Large intestine (tissue), 3 donors: Measurements from ENCODE around the gene NRG3. TPM values are rescaled to one million over a fixed set of nuclear protein-coding genes. Genes with fewer than 3 reads are reported as not detected.

Experiments used
- DNase-seq, 2 donors: peaks; one replicate each; pipeline versions ENCODE4 v3.0.0 to v3.0.0-alpha.2; 2013
- H3K27ac ChIP-seq: one replicate; pipeline ENCODE4 v1.5.1; 2013; ENCODE audit warnings: low read length
- H3K27me3 ChIP-seq: 2 replicates; pipeline ENCODE4 v1.6.1; 2013; ENCODE audit warnings: low read length; ENCODE audit not compliant: control insufficient read depth, insufficient read depth
- H3K36me3 ChIP-seq: 2 replicates; pipeline ENCODE4 v1.6.1; 2013; ENCODE audit warnings: low read length; ENCODE audit not compliant: control insufficient read depth, insufficient read depth
- H3K4me1 ChIP-seq: one replicate; pipeline ENCODE4 v1.6.1; 2013; ENCODE audit warnings: low read length; ENCODE audit not compliant: control insufficient read depth, insufficient read depth
- H3K4me3 ChIP-seq: one replicate; pipeline ENCODE4 v1.5.1; 2013; ENCODE audit warnings: low read length
- H3K9me3 ChIP-seq: one replicate; pipeline ENCODE4 v1.6.1; 2013; ENCODE audit warnings: mild to moderate bottlenecking, low read depth, low read length, moderate library complexity; ENCODE audit not compliant: control insufficient read depth
- WGBS: methylation state at CpG from one replicate; pipeline ENCODE4 v1.1.5; 2013; ENCODE audit warnings: low lambda C conversion rate; ENCODE audit not compliant: insufficient coverage; 5-methylcytosine and 5-hydroxymethylcytosine counted together
- polyA plus RNA-seq: library from polyadenylated mRNA; unstranded; fragments of 120-200 nt; gene quantifications from one replicate; pipeline ENCODE4 v1.2.1, GENCODE V29; 2013

The NRG3 gene
- polyA plus RNA-seq, 1 donor = 0.96 TPM

GRCh38 chr10:81911328-81911727, 36.3 kb downstream of the NRG3 start:
- Histone ChIP-seq H3K4me1 (no peaks in the 10 kb centered on the region), H3K9me3 (no peaks in the 10 kb centered on the region), H3K27me3 (no peaks in the 10 kb centered on the region), H3K27ac (no peak overlapping the region), H3K36me3 (no peaks in the 10 kb centered on the region), H3K4me3 (no peak overlapping the region)
- no peak for DNase-seq
- WGBS = 82% methylated on average over 2 of the region's 3 CpGs

DNA sequence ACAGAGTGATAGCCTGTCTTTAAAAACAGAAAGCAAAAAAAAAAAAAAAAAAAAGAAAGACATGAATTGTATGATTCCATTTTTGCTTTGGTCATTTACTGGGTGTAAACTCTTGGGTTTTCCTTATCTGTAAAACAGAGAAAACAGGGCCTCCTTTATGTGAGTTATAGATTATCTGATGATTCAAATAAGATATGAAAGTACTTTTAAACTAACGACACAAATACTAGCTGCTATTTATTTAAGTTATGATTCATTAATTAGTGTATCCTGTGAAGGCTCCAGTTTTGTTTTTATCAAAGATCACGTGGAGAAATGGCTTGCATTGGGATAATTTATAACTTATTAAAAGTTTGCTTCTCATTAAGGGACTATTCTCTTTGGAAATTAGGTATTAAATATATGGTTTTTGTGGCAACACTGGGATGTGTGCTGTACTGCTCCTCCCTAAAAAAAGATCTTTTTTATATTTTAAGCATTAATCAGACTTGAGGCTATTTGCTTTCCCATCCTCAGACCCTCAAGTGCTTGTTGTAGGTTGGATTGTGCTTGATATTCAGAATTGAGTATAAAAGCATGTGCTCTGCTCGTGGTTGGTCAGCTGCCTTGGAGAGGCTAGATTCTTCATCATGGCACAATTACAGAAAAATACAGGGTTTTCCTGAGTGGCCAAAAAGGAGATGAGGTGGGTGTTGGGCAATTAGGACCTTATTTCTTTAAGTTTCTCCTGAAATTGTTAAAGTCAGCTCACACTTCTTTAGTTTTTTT, 39.9 kb downstream of the NRG3 start:
- H3K27me3 ChIP-seq = no peaks in the 10 kb centered on the region
- no peak overlapping the region for H3K27ac ChIP-seq
- no peaks in the 10 kb centered on the region for H3K9me3 ChIP-seq
- no peak for DNase-seq
- H3K36me3 ChIP-seq = no peaks in the 10 kb centered on the region
- no peaks in the 10 kb centered on the region for H3K4me1 ChIP-seq
- WGBS = no CpG with 5 or more reads among the region's 3 CpGs
- no peak overlapping the region for H3K4me3 ChIP-seq

GRCh38 chr10:81915504-81915897, 40.5 kb downstream of the NRG3 start:
- H3K27me3 ChIP-seq = no peaks in the 10 kb centered on the region
- DNase-seq = no peak
- no CpG with 5 or more reads among the region's 2 CpGs for WGBS
- no peaks in the 10 kb centered on the region for H3K36me3 ChIP-seq
- H3K9me3 ChIP-seq = no peaks in the 10 kb centered on the region
- H3K4me1 ChIP-seq = no peaks in the 10 kb centered on the region
- no peak overlapping the region for H3K27ac ChIP-seq
- H3K4me3 ChIP-seq = no peak overlapping the region

DNA sequence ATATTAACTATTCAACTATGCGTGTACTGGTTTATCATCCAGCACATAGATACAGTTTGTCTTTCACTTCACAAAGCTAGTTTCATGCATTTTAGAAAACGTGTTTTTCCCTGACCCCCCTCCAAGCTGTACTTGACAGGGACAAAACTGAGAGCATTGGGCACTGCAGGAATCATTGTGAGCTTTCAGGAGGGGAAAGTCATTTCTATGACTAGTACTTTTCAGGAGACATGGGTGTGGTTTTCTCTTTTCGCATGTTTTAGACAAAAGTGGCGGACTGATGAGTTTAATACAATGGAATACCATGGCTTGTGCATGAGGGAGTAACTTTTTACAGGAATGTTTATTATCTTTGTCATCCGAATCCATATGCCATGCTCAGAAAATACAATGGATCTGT, 42.7 kb downstream of the NRG3 start:
- Histone ChIP-seq H3K27ac (no peak overlapping the region), H3K9me3 (no peaks in the 10 kb centered on the region), H3K4me1 (no peaks in the 10 kb centered on the region), H3K36me3 (no peaks in the 10 kb centered on the region), H3K4me3 (no peak overlapping the region), H3K27me3 (no peaks in the 10 kb centered on the region)
- no CpG with 5 or more reads among the region's 5 CpGs for WGBS
- no peak for DNase-seq

DNA sequence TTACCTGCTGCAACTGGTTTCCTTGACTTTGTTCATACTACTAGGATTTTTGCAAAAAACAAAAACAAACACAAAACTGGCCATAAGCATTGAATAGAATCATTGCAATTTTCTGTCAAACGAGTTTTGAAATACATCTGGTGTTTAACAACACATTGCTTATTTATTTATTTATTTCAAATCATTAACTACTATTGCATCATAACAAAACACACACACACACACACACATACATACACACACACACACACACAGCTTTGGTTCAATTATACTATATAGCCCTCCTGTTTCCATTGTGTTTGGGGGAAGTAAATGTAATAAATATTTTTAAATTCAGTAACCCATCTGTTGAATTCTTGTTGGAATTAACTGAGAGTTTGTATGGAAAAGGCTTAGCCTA, 43.8 kb downstream of the NRG3 start:
- Histone ChIP-seq H3K4me1 (no peaks in the 10 kb centered on the region), H3K27ac (no peak overlapping the region), H3K9me3 (no peaks in the 10 kb centered on the region), H3K27me3 (no peaks in the 10 kb centered on the region), H3K4me3 (no peak overlapping the region), H3K36me3 (no peaks in the 10 kb centered on the region)
- DNase-seq = no peak
- WGBS = no CpG with 5 or more reads among the region's 1 CpG

DNA sequence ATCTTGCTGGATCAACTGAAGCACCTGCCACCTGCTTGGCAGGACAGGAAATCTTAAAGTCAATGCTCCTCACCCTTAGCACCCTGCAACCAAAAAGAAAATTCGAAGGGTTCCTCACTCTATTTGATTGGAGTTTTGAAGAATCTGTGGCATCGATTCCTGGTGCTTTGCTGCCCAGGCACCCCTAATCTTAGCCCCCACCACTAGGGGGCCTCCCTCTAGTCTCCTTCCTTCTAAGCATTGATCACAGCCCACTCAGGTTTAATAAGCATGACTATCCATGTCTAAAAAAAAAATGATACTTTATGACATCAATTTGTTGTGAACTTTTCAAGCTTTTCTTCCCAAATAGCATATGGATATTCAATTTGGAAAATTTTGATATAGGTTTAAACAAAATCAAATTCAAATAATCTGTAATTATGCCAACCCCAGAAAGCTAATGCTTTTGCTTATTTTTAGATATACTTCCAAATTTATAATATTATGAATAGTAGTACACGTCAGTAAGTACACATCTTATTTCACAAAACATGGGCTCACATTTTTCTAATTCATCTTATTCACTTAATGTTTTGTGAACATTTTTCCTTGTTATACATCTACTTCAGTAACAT, 45.3 kb downstream of the NRG3 start:
- Histone ChIP-seq H3K27me3 (no peaks in the 10 kb centered on the region), H3K4me1 (no peaks in the 10 kb centered on the region), H3K4me3 (no peak overlapping the region), H3K27ac (no peak overlapping the region), H3K9me3 (no peaks in the 10 kb centered on the region), H3K36me3 (no peaks in the 10 kb centered on the region)
- 60% methylated on average over 1 of the region's 3 CpGs for WGBS
- DNase-seq = no peak

DNA sequence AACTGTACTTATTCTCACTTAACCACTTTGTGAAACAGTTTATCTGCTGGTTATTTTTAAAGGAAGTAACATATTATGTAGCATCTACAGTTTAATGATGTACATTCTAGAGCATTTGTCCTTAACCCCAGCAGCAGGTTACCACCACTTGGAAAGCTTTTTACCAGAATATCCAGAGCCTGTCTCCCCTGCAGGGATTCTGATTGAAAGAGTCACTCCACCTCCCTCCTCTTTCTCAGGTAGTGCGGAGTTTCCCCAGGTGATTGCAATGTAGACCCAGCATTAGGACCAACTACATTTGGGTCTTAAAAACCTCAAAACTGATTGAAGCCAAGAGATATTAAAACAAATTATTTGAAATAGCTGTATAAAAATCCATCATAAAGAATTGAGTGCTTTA, 53.1 kb downstream of the NRG3 start:
- H3K9me3 ChIP-seq = no peaks in the 10 kb centered on the region
- no peak overlapping the region for H3K4me3 ChIP-seq
- DNase-seq = no peak
- H3K27ac ChIP-seq = no peak overlapping the region
- WGBS = no CpG with 5 or more reads among the region's 1 CpG
- no peaks in the 10 kb centered on the region for H3K27me3 ChIP-seq
- H3K36me3 ChIP-seq = no peaks in the 10 kb centered on the region
- no peaks in the 10 kb centered on the region for H3K4me1 ChIP-seq

DNA sequence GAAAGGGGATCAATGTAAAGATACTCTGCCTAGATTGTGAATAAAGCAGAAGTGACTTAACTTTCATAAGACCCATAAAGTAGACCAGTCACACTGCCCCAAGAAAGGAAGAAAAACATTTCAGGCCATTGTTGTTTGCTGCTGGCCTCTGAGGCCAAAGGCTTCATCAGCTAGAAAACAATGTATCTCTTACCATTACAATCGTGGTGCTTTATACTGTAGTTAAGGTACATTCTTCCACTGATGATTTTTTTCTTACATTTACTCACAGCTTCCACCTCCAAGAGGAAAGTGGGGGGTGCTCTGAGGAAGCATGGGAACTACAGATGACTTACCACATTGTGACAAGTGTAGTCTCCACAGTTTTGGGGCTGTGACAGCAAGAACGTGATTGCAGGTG, 68.6 kb downstream of the NRG3 start:
- no CpG with 5 or more reads among the region's 2 CpGs for WGBS
- Histone ChIP-seq H3K9me3 (no peaks in the 10 kb centered on the region), H3K4me1 (no peaks in the 10 kb centered on the region), H3K27me3 (no peaks in the 10 kb centered on the region), H3K27ac (no peak overlapping the region), H3K36me3 (no peaks in the 10 kb centered on the region), H3K4me3 (no peak overlapping the region)
- no peak for DNase-seq

- H3K27ac ChIP-seq = no peak overlapping the region
- no peaks in the 10 kb centered on the region for H3K4me1 ChIP-seq
- H3K36me3 ChIP-seq = no peaks in the 10 kb centered on the region
- no peaks in the 10 kb centered on the region for H3K27me3 ChIP-seq
- whole genome bisulfite sequencing = no CpG with 5 or more reads among the region's 2 CpGs
- no peak for DNase-seq
- H3K4me3 ChIP-seq = no peak overlapping the region
- H3K9me3 ChIP-seq = no peaks in the 10 kb centered on the region
These were observed 69.6 kb downstream of the NRG3 start for GRCh38 chr10:81944609-81945008.

GRCh38 chr10:81949283-81949682, 74.3 kb downstream of the NRG3 start:
- no peaks in the 10 kb centered on the region for H3K9me3 ChIP-seq
- no peak overlapping the region for H3K4me3 ChIP-seq
- H3K27ac ChIP-seq = no peak overlapping the region
- no peak for DNase-seq
- no peaks in the 10 kb centered on the region for H3K27me3 ChIP-seq
- H3K36me3 ChIP-seq = no peaks in the 10 kb centered on the region
- no CpG with 5 or more reads among the region's 5 CpGs for WGBS
- H3K4me1 ChIP-seq = no peaks in the 10 kb centered on the region

DNA sequence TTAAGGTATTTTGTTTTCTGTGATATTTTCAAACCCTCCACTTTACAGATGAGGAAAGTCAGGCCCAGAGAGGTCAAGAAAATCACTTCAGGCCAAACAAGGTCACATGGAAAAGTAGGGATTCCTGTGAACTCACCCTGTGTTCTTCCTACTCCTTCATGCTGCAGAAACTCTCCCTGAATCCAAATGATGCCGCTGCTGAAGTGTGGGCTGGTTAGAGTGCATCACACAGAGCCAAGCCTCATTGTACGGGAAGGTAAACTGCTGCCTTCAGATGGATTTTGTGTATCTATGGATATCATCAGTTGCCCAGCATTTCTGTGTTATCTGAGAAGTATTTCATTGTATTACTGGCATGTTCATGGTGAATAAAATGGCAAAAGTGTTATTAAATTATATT, 75.4 kb downstream of the NRG3 start:
- no peaks in the 10 kb centered on the region for H3K27me3 ChIP-seq
- H3K36me3 ChIP-seq = no peaks in the 10 kb centered on the region
- no peak overlapping the region for H3K4me3 ChIP-seq
- DNase-seq = no peak
- no peaks in the 10 kb centered on the region for H3K9me3 ChIP-seq
- no CpG with 5 or more reads among the region's 2 CpGs for WGBS
- H3K4me1 ChIP-seq = no peaks in the 10 kb centered on the region
- no peak overlapping the region for H3K27ac ChIP-seq
